Activated CD4-positive, alpha-beta T cell treated with anti-CD3 and anti-CD28 coated beads, Interleukin-2, amount 50 U/mL, for 24 hours (primary cell): ENCODE data around the gene TMEM223.
"Not testable (repeated sequence)": the region's sequence is repeated elsewhere in the genome, so short reads cannot be mapped to it uniquely, and the experiment has no call there.

Experiments used
- DNase-seq, 2 donors: peaks; one replicate each; pipeline ENCODE4 v3.0.0-alpha.2; 2020; ENCODE audit warnings: low read depth in 1 of 2, low spot score in 1 of 2

The TMEM223 gene

GRCh38 chr11:62791501-62792201 is at the start of gene TMEM223:
Gene TMEM223, minus strand, starts transcription at chr11:62792006. Its CDS starts 12 bp downstream, at chr11:62791994.
- peak; percentile 71 to 85 for DNase-seq

GRCh38 chr11:62840721-62841360 is 49.0 kb upstream of the TMEM223 start:
- DNase-seq, result peak; percentile 69 to 88

- DNase-seq, result peak; percentile 74 to 90
Observed at GRCh38 chr11:62839050-62839945, 47.5 kb upstream of the TMEM223 start, which contains the start of gene WDR74. Gene WDR74, minus strand, starts transcription at chr11:62839590. Its CDS starts 20 bp downstream, at chr11:62839570.

GRCh38 chr11:62835336-62835735 is 43.5 kb upstream of the TMEM223 start:
- no peak for DNase-seq

GRCh38 chr11:62832336-62833234 is 40.8 kb upstream of the TMEM223 start, which contains the start of gene TEX54:
Gene TEX54, minus strand, starts transcription at chr11:62832841.
- no peak for DNase-seq

GRCh38 chr11:62831520-62832335 is 39.9 kb upstream of the TMEM223 start, which contains the start of gene STX5:
Gene STX5, minus strand, starts transcription at chr11:62832051. Its CDS starts 808 bp downstream, at chr11:62831243.
- DNase-seq, result peak; percentile 99 to 100

- DNase-seq, result no peak
Observed at GRCh38 chr11:62830904-62831519, 39.2 kb upstream of the TMEM223 start.

GRCh38 chr11:62828130-62828529 is 36.3 kb upstream of the TMEM223 start:
- not testable (repeated sequence) for DNase-seq

GRCh38 chr11:62823677-62824076 is 31.9 kb upstream of the TMEM223 start:
- no peak for DNase-seq

- DNase-seq, result no peak
Observed at GRCh38 chr11:62817129-62817528, 25.3 kb upstream of the TMEM223 start.

- DNase-seq, result no peak
Observed at GRCh38 chr11:62816557-62816956, 24.8 kb upstream of the TMEM223 start.

- no peak for DNase-seq
Observed at GRCh38 chr11:62811659-62812058, 19.9 kb upstream of the TMEM223 start.

- DNase-seq, result no peak
Observed at GRCh38 chr11:62810748-62811147, 18.9 kb upstream of the TMEM223 start.

- no peak for DNase-seq
Observed at GRCh38 chr11:62806611-62807121, 14.9 kb upstream of the TMEM223 start.

GRCh38 chr11:62805961-62806441 is 14.2 kb upstream of the TMEM223 start:
- no peak for DNase-seq

GRCh38 chr11:62805076-62805892 is 13.5 kb upstream of the TMEM223 start, which contains the start of gene NXF1:
Gene NXF1, minus strand, starts transcription at chr11:62805440. Its CDS starts 84 bp downstream, at chr11:62805356.
- DNase-seq, result peak; percentile 92 to 96

GRCh38 chr11:62804310-62805075 is 12.7 kb upstream of the TMEM223 start:
- peak in 1 of 2 donors; percentile 27 for DNase-seq
